NCI-H748 (cell line): Measurements from ENCODE around the gene CHCHD4.

Experiments used
- DNase-seq: peaks from one replicate; lab custom pipeline; 2025; ENCODE audit not compliant: unreplicated experiment; lab: John Stamatoyannopoulos, UW

CHCHD4 gene

DNA sequence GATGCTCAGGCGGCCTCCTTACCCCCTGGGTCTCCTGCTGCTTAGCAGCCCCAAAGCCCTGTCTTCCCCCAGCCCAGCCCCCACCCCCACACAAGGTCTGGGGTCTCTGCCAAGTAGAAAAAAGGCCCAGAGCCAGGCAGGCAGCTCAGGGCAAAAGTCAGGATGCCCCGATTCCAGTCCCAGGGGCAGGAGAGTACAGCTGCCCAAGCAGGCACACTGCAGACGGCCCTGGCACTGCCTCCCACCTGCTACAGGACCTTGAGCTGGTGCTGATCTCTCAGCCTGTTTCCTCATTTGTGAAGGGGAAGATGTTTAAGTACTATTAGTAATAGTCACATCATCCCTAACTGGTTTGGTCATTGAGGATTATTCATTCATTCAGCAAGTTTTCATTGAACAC is 12.8 kb upstream of the CHCHD4 start:
- DNase-seq = no peak

DNA sequence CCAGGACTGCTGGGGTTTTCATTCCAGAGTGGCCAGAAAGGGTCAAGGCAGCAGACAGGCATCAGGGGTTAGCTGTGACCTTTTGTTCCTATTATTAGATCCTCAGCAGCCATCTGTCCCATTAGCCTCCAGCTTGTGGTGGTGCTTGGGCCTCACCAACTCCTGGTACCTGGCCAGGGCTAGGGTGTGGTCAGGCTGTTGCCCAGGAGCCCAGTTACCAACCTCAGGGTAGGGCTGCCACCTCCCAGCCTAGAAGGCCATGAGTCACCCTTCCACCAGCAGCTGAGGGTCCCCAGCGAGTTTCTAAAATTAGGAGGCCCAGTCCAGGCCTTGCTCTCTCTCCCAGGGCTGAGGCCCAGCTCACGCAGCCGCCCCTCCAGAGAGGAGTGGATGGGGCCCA is 12.3 kb upstream of the CHCHD4 start:
- DNase-seq = no peak

DNA sequence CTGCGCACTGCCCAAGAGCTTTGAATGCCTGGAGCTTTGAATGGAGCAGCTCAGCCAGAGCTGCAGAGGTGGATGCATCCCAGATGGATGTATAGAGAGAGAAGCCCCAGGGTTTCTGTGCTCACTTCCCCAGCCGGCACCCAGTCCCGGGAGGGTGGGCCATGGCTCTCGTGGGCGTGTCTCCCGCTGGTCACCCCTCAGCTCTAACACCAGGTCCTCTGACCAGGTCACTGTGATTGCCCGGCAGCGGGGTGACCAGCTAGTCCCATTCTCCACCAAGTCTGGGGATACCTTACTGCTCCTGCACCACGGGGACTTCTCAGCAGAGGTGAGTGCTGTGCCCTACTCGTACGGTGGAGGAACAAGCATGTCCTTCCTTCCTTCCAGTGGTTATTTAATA is 10.9 kb upstream of the CHCHD4 start:
- DNase-seq = no peak

DNA sequence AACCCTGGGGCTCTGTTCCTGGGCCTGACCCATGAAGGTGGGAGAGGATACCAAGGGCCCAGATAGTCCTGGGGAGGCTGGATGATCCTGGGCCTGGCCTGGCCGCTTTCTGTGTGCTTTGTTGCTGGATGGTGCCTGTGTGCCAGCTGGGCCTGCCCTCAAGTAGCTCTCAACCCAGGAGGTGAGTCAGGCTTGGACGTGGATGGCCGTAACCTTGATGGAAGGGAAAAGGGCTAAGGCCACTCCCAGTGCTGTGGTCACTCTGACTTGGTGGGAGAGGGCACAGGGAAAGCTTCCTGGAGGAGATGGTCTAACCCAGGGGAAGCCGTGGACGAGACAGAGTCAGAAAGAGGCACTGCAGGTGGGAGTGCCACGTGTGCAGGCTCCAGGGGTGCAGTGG is 9.6 kb upstream of the CHCHD4 start:
- no peak for DNase-seq

DNA sequence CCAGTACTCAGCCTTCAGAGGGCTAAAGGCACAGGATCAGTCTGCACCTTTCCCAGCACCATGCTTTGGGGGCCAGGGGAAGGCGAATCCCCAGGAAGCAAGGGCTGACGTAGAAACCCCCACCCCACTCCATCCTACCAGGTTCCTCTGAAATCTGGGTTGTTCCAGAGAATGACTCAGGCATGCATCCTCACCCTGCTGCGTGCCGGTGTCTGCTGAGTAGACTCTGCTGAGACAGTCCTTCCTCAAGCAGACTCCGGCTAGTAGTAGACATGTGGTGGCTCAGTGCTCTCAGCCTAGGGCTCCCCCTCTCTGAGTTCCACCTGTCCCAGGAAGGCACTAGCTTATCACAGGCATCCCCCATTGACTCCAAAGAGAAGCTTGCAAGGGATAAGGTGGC is 9.2 kb upstream of the CHCHD4 start:
- no peak for DNase-seq

DNA sequence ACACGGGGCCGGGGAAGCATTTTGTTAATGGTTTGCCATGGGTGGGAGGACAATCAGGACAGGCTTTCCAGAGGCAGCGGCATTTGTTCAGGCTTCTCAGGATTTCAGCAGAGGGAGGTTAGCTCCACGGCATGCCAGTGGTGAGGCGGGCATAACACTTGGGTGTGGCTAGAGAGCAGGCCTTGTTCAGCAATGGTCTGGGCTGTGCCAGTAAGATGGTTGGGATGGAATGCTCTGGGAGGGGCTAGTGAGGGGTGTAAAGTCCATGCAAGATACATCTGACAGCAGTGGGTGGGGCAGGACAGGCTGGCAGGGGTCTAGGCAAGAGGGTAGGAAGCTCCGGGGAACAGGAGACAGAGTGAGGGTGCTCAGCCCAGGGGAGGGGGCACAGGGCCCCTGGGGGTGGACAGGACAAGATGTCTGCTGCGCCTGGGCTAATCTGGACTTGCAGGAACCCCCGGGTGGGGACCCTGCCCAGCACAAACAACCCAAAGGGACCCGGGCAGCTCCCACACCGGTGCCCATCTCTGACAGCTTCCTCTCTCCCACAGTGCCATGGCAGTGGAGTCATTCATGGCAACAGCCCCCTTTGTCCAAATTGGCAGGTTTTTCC is 8.6 kb upstream of the CHCHD4 start:
- no peak for DNase-seq

DNA sequence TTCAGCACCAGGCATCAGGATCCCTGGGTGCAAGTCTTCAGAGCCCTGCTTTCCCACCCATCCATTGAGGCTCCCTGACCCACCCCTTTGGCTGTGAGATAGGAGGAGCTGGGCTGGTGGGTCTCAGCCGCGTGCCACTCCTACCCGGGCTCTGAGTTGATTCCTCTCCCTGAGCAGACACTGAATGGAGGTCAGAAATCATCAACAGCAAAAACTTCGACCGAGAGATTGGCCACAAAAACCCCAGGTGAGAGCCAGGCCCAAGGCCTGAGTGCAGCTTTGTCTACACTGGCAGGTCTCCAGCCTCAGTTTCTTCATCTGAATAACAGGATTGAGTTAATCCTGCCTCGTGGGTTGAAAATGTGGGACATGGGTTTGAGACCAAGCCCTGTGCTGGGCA is 8.0 kb upstream of the CHCHD4 start:
- no peak for DNase-seq

DNA sequence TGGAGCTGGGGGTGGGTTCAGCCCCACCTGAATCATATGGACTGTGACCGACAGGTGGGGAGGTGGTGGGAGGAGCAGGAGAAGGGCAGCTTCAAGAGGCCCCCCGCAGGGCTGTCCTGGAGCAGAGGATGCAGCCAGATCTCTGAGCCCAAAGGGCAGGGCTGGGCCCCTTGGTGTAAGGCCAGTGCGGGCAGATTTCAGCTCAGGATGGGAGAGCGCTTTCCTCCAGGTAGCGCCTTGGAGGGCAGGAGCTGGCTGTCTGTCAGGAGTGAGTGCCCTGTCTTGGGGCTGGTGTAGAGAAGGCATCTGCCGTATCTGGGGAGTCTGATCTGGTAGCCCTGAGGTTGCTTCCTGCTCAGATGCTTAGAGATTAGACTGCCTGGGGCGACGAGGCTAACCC is 7.5 kb upstream of the CHCHD4 start:
- no peak for DNase-seq

DNA sequence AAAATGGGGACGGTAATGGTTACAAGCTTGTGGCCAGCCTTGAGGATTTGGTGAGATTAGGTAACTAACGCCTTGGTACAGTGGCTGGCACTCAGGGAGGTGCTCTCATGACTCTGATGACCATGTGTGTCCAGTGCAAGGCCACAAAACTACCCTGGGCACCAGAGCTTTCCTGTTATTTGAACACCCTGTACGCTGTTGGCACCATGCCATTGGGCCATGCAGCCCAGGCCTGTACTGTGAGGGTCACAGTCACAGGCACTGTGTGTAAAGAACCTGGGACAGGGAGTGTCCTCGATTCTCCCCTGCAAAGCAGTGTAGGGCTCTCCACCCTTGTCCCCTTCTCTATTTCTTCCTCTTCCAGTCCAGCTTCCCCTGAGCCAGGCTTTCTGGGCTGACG is 6.5 kb upstream of the CHCHD4 start:
- no peak for DNase-seq

DNA sequence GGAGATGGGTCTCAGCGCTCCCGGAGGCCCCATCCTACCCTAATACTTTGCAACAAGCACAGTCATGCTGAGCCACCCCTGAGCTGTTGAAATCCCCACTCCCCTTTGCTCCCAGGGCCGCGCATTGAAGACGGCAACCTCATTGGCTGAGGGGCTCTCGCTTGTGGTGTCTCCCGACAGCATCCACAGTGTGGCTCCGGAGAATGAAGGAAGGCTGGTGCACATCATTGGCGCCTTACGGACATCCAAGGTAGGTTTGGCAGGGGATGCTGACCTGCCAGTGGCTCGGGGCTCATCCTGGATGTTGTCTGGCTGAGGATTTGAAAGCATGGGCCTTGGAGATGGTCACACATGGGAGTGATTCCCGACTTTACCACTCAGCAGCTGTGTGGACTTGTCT is 6.0 kb upstream of the CHCHD4 start:
- no peak for DNase-seq

DNA sequence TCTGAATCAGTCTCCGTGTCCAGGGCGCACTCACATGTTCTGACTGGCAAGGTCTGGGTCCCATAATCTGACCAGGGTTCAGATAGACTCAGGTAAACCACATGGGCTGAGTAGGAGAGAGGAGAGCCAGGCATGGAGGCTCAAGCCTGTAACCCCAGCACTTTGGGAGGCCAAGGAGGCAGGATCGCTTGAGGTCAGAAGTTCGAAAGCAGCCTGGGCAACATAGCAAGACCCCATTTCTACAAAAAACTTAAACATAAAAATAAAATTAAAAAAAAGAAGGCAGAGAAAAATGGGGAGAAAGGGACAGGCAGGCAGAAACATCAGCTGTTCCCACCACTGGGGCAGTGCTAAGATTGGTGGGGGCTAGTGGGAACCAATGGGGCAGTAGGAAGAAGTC is 5.6 kb upstream of the CHCHD4 start:
- no peak for DNase-seq

DNA sequence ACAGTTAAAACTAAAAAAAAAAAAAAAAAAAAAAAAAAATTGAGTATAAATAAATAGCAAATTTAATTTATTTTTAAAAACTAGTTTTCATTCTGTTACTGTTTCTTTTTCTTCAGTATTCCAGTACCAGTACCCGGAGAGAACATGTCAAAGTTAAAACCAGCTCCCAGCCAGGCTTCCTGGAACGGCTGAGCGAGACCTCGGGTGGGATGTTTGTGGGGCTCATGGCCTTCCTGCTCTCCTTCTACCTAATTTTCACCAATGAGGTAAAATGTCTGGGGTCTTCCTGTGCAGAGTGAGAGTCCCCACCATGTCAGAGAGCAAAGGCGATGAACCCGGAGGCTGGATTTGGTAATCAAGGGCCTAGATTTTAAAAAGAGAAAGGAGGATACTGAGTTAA is 4.6 kb upstream of the CHCHD4 start:
- DNase-seq = no peak

DNA sequence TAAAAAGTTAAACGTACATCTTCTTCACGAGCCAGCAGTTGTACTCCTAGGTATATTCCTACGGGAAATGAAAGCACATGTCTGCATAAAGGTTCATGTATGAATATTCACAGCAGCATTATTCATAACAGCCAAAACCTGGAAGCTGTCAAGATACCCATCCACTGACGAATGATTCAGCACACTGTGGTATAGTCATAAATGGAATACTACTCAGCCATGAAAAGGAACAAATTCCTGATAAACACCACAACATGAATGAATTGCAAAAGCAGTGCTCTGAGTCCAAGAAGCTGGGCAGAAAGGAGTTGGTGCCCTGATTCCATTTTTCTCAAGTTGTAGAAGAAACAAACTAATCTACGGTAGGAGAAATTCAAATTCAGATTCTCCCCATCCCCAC is 4.1 kb upstream of the CHCHD4 start:
- no peak for DNase-seq

DNA sequence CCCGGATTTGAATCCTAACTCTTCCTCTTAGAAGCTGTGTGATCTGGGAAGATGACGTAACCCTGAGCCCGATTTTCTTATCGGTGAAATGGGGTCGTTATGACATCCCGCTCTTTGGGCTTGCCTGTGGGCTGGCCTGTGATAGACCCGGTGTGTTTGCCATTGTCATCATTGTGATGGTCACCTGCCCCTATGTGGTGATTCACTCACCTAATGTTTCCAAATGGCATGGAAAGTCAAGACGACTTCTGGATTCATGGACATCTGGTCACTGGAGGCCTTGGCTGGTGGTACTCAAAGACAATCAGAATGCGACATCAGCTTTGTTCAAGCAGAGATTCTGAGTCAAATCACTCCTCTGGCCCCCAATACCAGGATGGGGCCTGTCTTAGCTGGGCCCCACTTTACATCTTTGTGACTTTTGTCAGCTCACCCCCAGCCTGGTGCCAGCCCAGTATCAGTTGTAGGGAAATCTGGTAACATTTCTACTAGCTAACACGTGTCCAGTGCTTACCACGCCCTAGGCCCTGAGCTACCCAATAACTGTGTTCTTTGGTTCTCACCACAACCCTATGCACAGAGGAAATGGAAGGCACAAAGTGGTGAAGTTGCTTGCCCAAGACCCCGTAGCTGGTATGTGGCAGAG is 3.0 kb upstream of the CHCHD4 start:
- no peak for DNase-seq

DNA sequence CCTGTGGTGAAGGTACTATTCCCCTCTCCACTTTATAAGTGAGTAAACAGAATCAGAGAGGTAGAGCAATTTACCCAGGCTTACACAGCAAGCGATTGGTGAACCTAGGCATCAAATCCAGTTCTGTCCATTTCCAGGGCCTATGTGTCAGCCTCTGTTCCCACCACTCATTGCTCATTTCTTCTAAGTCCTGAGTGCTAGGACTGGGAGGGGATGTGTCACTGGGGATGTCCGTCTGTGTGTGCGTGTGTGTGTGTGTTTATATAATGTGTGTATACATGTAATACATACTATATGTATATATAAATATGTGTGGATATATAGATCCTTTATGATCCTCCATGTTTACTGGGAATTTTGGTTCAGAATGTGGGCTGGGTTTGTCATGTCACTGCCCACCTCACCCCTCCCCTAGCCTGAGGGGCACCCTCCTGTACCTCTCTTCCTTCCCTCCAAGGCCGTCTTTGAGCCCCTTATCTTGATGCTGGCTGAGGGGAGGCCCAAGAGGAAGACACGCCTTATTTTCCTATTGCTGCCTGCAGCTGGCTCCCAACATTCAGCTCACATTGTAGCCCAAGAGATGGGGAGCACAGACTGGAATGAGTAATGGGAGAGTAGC is 2.3 kb upstream of the CHCHD4 start:
- DNase-seq = no peak

DNA sequence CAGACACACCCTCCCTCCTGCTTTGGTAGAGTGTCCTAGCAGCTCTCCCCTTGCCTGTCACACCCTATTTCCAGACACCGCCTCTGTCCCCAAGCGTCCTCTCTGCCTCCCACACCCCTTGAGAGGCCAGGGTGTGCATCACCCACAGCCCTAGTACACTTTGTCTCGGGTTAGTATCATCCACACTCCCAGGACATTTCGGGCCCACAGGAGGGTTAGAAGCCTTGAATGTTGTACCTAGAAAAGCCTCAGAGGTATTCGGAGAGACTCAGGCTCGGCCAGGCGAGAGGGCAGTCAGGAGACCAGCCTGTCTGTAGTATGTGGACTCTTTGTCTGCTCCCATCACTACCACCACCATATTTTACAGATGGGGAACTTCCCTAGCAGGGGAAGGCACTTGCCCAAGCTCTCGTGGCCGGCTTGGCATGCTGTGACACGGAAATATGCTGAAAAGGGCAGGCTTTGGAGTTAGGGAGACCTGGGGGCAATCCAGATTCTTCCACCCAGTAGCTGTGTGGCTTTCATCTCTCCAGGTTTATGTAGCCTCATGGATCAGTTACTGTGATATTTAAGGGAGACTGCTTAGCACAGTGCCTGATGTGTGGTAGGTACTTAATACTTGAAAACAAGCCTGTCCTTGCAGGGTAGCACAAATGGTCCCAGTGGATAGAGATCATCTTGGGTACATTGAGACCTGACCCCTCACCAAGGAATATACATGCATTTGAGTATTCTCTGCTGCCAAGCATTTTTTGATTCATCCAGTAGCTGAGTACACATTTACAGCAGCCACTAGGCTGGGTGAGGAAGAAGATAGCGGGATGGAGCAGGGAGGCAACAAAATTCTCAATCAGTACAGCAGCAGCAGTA is 1.6 kb upstream of the CHCHD4 start:
- DNase-seq = no peak

DNA sequence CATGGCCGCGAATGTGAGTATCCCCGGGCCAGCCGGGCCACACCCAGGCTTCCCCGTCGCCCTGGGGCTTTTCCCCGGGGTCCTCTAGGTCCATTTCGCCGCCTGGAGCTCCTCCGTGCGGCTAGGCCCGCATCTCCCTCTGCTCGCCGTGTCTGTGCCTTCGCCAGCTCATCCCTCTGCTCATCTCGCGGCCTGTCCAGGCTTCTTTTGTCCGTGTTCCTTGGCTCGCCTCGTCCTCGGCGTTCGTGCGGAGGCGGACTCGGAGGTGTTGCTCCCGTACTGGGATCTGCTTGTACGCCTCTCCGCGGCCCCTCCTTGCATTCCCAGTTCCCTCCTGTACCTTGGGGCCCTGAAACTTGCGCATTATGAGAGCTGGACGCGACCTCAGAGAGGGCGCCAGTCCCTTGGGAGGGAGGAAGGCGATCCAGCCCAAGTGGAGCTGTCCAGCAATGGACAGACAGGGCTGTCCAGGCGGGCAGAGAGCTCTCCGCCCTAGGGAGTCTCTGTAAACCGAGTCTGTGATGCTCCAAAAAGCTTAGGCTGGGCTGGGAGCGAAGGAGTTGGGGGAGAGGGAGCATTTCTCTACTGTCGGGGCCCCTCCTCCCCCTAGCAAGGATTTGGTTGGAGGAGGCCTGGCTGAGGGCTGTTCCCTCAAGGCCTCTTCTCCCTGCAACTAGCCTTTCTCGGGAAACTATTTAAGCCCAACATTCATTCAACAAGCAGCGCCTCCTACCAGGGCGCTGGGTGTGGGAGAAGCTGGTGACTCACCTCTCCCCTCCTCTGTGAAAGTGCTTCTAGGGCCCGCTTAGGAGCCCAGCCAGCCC is 735 bp upstream of the CHCHD4 start:
- DNase-seq = peak; percentile 53

DNA sequence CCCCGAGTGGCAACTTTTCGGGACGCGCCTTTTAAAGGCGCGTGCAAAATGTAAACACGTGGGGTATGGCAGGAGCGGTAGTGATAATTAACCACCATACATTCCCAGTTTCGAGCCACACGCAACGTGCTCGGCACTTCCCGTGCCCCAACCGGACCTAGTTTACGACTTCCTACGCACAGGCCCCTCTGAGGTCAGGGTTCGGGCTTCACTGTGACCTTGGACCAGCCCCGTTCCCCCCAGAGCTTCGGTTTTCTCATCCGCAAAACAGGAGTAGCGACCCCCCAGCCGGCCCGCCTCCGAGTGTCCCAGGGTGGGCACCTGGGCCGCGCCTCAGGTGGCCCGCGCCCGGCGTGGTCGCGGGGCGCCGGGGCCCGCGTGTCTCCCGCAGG is 451 bp downstream of the CHCHD4 start:
- peak; percentile 44 for DNase-seq

DNA sequence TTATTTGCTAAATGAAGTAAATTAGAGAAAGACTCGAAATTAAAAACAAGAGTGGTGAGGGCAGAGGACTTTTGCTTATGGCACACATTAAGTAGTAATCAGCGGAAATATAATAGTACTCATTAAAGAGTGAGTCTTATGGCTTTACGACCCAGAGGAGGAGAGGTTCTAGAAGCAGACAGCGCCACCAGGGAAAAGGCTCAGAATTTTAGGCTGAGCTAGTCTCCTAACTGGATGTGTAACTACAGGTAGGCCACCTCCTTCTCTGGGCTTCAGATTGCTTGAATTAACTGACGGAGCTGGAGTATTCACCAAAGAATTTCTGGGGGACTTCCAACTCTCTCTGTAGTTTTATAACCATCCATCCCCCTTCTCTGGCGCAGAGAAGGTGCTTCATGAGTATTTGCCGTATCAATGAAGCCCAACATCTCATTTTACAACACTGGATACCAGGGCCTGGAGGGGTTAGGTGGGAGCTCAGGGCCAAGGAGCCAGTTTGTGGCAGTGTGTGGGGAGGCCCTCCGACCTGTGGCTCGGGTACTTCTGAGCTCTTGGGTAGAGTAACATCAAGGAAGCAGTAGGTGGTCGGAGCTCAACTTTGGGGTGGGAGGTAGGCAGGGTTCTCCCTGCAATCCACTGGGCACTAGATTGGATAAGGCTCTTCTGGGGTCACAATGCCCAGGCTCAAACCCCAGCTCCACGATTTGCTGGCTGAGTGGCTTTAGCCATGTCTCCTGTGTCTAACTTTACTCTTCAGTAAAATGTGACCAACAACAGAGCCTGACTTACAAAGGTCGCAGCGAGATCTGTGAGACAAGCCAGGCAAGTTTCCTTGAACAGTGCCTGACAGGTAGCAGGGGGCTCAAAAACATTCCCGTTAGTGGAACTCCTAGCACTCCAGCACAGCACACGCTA is 1.1 kb downstream of the CHCHD4 start:
- DNase-seq = no peak

DNA sequence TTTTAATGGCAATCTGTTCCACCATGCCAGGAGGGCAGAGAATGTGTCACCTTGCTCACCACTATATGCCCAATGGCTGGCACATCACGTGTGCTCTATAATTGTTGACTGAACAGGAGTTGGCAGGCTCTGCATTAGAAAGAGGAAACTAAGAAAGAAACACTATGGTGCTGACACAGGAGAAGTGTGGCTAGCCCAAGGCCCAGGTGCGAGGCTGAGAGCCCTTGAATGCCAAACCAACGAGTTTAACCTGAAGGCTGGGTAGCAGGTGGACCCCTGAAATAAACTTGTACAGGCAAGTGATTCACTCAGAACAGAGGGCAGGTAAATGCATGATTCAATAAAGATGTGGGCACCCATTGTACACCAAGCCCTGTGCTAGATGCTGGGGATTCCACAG is 2.4 kb downstream of the CHCHD4 start:
- no peak for DNase-seq
